ENCODE data around the gene WNT5B.

Gene WNT5B

DNA sequence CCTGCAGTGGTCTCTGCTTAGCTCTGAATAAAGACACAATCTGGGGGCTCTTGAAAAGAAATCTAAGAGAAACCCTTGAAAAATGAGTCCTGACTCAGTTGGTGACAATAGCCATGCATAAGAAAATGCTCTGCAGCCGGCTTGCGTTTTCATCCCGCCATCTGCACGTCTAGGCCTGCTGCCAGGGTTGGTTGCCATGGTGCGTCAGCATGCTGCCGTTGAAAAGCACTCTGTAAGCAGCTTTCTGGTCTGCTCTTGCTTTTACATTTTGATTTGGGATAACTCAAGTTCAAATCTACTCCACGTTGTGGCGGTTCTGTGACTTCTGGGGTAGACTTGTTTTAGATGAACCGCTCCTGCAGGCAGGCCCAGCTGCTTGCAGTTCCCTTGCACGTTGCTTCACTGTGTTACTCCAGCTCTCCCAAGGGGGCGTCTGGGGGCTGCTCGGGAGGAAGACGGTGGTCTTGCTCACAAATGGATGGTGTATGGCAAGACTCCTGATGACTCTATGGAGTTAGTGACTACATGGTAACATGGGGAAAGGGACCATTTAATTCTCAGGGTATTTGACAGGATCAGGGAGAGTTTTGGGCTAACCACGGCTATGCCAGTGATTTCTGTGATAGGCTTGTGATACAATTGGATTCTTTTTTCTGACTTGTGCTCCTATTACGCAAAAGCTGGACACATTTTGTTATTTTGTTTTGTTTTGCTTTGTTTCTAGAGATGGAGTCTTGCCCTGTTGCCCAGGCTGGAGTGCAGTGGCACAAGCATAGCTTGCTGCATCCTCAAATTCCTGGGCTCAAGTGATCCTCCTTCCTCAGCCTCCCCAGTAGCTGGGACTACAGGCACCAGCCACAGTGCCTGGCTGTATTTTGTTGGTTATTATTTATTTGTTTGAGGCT is 15.8 kb downstream of the WNT5B start:
- H3K79me2 ChIP-seq (ENCODE audit: insufficient read depth, low read length), result no peaks in the 10 kb centered on the region
- H3K27ac ChIP-seq (ENCODE audit: low read depth, low read length), result no peak overlapping the region
- H3K4me2 ChIP-seq (ENCODE audit: low read depth, low read length, poor library complexity, severe bottlenecking), result no peak overlapping the region
- no peaks in the 10 kb centered on the region for H3F3A ChIP-seq (ENCODE audit: insufficient read depth)
- no peak overlapping the region for H3K9ac ChIP-seq (ENCODE audit: low read length)
- H3K27me3 ChIP-seq (ENCODE audit: low read length), result no peaks in the 10 kb centered on the region
- no peak overlapping the region for H3K4me3 ChIP-seq (ENCODE audit: insufficient read depth, low read length, poor library complexity, severe bottlenecking)
- H2AFZ ChIP-seq (ENCODE audit: low read depth, low read length, severe bottlenecking), result no peak overlapping the region
- no peak for TF ChIP-seq EZH2phosphoT487 (conservative IDR thresholded peaks at IDR 0.05; ENCODE audit: low read length)
- TF ChIP-seq, protein P1, sequence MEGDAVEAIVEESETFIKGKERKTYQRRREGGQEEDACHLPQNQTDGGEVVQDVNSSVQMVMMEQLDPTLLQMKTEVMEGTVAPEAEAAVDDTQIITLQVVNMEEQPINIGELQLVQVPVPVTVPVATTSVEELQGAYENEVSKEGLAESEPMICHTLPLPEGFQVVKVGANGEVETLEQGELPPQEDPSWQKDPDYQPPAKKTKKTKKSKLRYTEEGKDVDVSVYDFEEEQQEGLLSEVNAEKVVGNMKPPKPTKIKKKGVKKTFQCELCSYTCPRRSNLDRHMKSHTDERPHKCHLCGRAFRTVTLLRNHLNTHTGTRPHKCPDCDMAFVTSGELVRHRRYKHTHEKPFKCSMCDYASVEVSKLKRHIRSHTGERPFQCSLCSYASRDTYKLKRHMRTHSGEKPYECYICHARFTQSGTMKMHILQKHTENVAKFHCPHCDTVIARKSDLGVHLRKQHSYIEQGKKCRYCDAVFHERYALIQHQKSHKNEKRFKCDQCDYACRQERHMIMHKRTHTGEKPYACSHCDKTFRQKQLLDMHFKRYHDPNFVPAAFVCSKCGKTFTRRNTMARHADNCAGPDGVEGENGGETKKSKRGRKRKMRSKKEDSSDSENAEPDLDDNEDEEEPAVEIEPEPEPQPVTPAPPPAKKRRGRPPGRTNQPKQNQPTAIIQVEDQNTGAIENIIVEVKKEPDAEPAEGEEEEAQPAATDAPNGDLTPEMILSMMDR (IDR thresholded peaks at IDR 0.05; ENCODE audit: insufficient read depth, low read length, poor library complexity, severe bottlenecking), result no peak
- H3K9me3 ChIP-seq (ENCODE audit: insufficient read depth, low read length), result no peaks in the 10 kb centered on the region
- no peaks in the 10 kb centered on the region for H3K36me3 ChIP-seq (ENCODE audit: low read length)
- no peaks in the 10 kb centered on the region for H4K20me1 ChIP-seq (ENCODE audit: low read depth, low read length)
- no peaks in the 10 kb centered on the region for H3K9me2 ChIP-seq (replicated peaks; ENCODE audit: insufficient read depth, low read length)

DNA sequence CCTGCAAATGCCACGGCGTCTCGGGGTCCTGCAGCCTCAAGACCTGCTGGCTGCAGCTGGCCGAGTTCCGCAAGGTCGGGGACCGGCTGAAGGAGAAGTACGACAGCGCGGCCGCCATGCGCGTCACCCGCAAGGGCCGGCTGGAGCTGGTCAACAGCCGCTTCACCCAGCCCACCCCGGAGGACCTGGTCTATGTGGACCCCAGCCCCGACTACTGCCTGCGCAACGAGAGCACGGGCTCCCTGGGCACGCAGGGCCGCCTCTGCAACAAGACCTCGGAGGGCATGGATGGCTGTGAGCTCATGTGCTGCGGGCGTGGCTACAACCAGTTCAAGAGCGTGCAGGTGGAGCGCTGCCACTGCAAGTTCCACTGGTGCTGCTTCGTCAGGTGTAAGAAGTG is 16.8 kb downstream of the WNT5B start:
- no peaks in the 10 kb centered on the region for H3K9me3 ChIP-seq (ENCODE audit: insufficient read depth, low read length)
- no peaks in the 10 kb centered on the region for H3K27me3 ChIP-seq (ENCODE audit: low read length)
- H3K9ac ChIP-seq (ENCODE audit: low read length), result no peak overlapping the region
- no peak for TF ChIP-seq EZH2phosphoT487 (conservative IDR thresholded peaks at IDR 0.05; ENCODE audit: low read length)
- TF ChIP-seq, protein P1 (IDR thresholded peaks at IDR 0.05; ENCODE audit: insufficient read depth, low read length, poor library complexity, severe bottlenecking), result no peak
- no peaks in the 10 kb centered on the region for H4K20me1 ChIP-seq (ENCODE audit: low read depth, low read length)
- H3F3A ChIP-seq (ENCODE audit: insufficient read depth), result no peaks in the 10 kb centered on the region
- no peak overlapping the region for H3K4me2 ChIP-seq (ENCODE audit: low read depth, low read length, poor library complexity, severe bottlenecking)
- no peaks in the 10 kb centered on the region for H3K36me3 ChIP-seq (ENCODE audit: low read length)
- H3K4me3 ChIP-seq (ENCODE audit: insufficient read depth, low read length, poor library complexity, severe bottlenecking), result no peak overlapping the region
- H2AFZ ChIP-seq (ENCODE audit: low read depth, low read length, severe bottlenecking), result no peak overlapping the region
- H3K9me2 ChIP-seq (replicated peaks; ENCODE audit: insufficient read depth, low read length), result no peaks in the 10 kb centered on the region
- H3K27ac ChIP-seq (ENCODE audit: low read depth, low read length), result no peak overlapping the region
- no peaks in the 10 kb centered on the region for H3K79me2 ChIP-seq (ENCODE audit: insufficient read depth, low read length)

DNA sequence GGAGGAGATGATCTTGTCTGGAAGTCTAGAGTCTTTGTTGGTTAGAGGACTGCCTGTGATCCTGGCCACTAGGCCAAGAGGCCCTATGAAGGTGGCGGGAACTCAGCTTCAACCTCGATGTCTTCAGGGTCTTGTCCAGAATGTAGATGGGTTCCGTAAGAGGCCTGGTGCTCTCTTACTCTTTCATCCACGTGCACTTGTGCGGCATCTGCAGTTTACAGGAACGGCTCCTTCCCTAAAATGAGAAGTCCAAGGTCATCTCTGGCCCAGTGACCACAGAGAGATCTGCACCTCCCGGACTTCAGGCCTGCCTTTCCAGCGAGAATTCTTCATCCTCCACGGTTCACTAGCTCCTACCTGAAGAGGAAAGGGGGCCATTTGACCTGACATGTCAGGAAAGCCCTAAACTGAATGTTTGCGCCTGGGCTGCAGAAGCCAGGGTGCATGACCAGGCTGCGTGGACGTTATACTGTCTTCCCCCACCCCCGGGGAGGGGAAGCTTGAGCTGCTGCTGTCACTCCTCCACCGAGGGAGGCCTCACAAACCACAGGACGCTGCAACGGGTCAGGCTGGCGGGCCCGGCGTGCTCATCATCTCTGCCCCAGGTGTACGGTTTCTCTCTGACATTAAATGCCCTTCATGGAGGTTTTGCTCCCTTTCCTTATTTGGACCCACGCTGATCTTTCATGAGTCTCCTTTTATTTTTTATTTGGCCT is 17.7 kb downstream of the WNT5B start:
- Histone ChIP-seq H4K20me1 (ENCODE audit: low read depth, low read length) (no peaks in the 10 kb centered on the region), H3K9me2 (replicated peaks; ENCODE audit: insufficient read depth, low read length) (no peaks in the 10 kb centered on the region), H3K27ac (ENCODE audit: low read depth, low read length) (no peak overlapping the region), H3F3A (ENCODE audit: insufficient read depth) (no peaks in the 10 kb centered on the region), H3K36me3 (ENCODE audit: low read length) (no peaks in the 10 kb centered on the region), H2AFZ (ENCODE audit: low read depth, low read length, severe bottlenecking) (no peak overlapping the region), H3K4me2 (ENCODE audit: low read depth, low read length, poor library complexity, severe bottlenecking) (no peak overlapping the region), H3K9ac (ENCODE audit: low read length) (no peak overlapping the region), H3K9me3 (ENCODE audit: insufficient read depth, low read length) (no peaks in the 10 kb centered on the region), H3K27me3 (ENCODE audit: low read length) (no peaks in the 10 kb centered on the region), H3K4me3 (ENCODE audit: insufficient read depth, low read length, poor library complexity, severe bottlenecking) (no peak overlapping the region), H3K79me2 (ENCODE audit: insufficient read depth, low read length) (no peaks in the 10 kb centered on the region)
- TF ChIP-seq, protein P1 (IDR thresholded peaks at IDR 0.05; ENCODE audit: insufficient read depth, low read length, poor library complexity, severe bottlenecking), result no peak
- no peak for TF ChIP-seq EZH2phosphoT487 (conservative IDR thresholded peaks at IDR 0.05; ENCODE audit: low read length)
